HL-60 (cell line): ENCODE measurements around the gene GAA.

ENCODE experiments used
- DNase-seq, 2 experiments: peaks; one replicate each; pipeline ENCODE4 v3.0.0-alpha.2; 2010 to 2020; ENCODE audit warnings: low read depth in 1 of 2, low spot score in 1 of 2
- H3K27ac ChIP-seq: fragments of 250-450 bp; sonication (Bioruptor Pico); replicated peaks from 2 replicates; pipeline ENCODE4 v1.5.1; 2020; ENCODE audit warnings: mild to moderate bottlenecking, moderate library complexity
- H3K27me3 ChIP-seq: fragments of 250-450 bp; sonication (Bioruptor Pico); 2 replicates; pipeline ENCODE4 v1.5.1; 2021; ENCODE audit warnings: mild to moderate bottlenecking, moderate library complexity; ENCODE audit not compliant: insufficient read depth, poor library complexity, severe bottlenecking
- H3K4me3 ChIP-seq: replicated peaks from 2 replicates; pipeline ENCODE4 v1.5.1; 2011; ENCODE audit warnings: mild to moderate bottlenecking, control low read depth, low read length; ENCODE audit not compliant: insufficient read depth
- CTCF ChIP-seq: IDR thresholded peaks from one replicate; pipeline ENCODE4 v1.5.1; 2011; ENCODE audit warnings: low read length, control low read depth, inconsistent platforms; ENCODE audit not compliant: insufficient read depth
- GABPA ChIP-seq: IDR thresholded peaks from 2 replicates; pipeline ENCODE4 v1.6.1; 2012; ENCODE audit warnings: low read depth
- POLR2AphosphoS5 ChIP-seq: IDR thresholded peaks from 2 replicates; pipeline ENCODE4 v1.6.1; 2012; ENCODE audit warnings: low read depth
- REST ChIP-seq: IDR thresholded peaks from 2 replicates; pipeline ENCODE4 v1.6.1; 2012; ENCODE audit warnings: low read depth; ENCODE audit not compliant: insufficient replicate concordance
- SPI1 ChIP-seq: IDR thresholded peaks from 2 replicates; pipeline ENCODE4 v1.6.1; 2012; ENCODE audit warnings: low read depth, mild to moderate bottlenecking, borderline replicate concordance

The GAA gene

GRCh38 chr17:80111702-80112470, 10.5 kb downstream of the GAA start:
- Histone ChIP-seq H3K4me3 (no peak overlapping the region), H3K27ac (no peak overlapping the region), H3K27me3 (no peaks in the 10 kb centered on the region)
- no peak for DNase-seq
- TF ChIP-seq CTCF (no peak), GABPA (no peak), SPI1 (no peak), POLR2AphosphoS5 (no peak), REST (no peak)

GRCh38 chr17:80112471-80113032, 11.2 kb downstream of the GAA start:
- no peak for DNase-seq
- Histone ChIP-seq H3K27ac (no peak overlapping the region), H3K4me3 (no peak overlapping the region), H3K27me3 (no peaks in the 10 kb centered on the region)
- TF ChIP-seq POLR2AphosphoS5 (no peak), GABPA (no peak), SPI1 (no peak), REST (no peak), CTCF (no peak)

GRCh38 chr17:80113033-80113484, 11.7 kb downstream of the GAA start:
- TF ChIP-seq REST (no peak), CTCF (no peak), SPI1 (no peak), POLR2AphosphoS5 (no peak), GABPA (no peak)
- no peak for DNase-seq
- no peak overlapping the region for H3K27ac ChIP-seq
- H3K4me3 ChIP-seq = no peak overlapping the region
- no peaks in the 10 kb centered on the region for H3K27me3 ChIP-seq
